ENCODE results near the gene DNAH2. TPM values are rescaled to one million over a fixed set of nuclear protein-coding genes. Genes with fewer than 3 reads are reported as not detected.

DNAH2 gene
- total and polyA plus RNA-seq, 2 of the 13 experiments (the other 11 are each of a cell fraction or from before 2014, with no cell fraction given): not detected

DNA sequence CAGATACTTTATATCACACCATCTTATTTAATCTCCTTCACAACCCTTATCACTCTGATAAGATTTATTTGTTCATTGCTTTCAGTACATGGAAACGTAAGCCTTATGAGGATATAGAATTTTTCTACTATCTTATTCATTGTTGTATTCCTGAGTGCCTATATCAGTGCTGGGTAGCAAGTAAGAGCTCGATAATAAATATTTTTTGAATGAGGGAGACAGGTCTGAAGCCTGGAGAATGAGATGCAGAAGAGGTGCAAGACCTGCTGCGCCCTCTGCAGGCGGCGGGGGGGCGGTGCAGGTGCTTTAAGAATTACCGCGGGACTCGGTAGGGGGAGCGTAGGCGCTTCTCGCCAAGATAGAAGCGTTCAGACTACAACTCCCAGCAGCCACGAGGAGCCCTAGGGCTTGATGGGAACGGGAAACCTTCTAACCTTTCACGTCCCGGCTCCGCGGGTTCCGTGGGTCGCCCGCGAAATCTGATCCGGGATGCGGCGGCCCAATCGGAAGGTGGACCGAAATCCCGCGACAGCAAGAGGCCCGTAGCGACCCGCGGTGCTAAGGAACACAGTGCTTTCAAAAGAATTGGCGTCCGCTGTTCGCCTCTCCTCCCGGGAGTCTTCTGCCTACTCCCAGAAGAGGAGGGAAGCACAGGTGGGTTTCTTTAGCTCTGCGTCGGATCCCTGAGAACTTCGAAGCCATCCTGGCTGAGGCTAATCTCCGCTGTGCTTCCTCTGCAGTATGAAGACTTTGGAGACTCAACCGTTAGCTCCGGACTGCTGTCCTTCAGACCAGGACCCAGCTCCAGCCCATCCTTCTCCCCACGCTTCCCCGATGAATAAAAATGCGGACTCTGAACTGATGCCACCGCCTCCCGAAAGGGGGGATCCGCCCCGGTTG lies 29.4 kb upstream of the DNAH2 start, which contains the start of gene WRAP53 (continued):
- TF ChIP-seq, protein P1, sequence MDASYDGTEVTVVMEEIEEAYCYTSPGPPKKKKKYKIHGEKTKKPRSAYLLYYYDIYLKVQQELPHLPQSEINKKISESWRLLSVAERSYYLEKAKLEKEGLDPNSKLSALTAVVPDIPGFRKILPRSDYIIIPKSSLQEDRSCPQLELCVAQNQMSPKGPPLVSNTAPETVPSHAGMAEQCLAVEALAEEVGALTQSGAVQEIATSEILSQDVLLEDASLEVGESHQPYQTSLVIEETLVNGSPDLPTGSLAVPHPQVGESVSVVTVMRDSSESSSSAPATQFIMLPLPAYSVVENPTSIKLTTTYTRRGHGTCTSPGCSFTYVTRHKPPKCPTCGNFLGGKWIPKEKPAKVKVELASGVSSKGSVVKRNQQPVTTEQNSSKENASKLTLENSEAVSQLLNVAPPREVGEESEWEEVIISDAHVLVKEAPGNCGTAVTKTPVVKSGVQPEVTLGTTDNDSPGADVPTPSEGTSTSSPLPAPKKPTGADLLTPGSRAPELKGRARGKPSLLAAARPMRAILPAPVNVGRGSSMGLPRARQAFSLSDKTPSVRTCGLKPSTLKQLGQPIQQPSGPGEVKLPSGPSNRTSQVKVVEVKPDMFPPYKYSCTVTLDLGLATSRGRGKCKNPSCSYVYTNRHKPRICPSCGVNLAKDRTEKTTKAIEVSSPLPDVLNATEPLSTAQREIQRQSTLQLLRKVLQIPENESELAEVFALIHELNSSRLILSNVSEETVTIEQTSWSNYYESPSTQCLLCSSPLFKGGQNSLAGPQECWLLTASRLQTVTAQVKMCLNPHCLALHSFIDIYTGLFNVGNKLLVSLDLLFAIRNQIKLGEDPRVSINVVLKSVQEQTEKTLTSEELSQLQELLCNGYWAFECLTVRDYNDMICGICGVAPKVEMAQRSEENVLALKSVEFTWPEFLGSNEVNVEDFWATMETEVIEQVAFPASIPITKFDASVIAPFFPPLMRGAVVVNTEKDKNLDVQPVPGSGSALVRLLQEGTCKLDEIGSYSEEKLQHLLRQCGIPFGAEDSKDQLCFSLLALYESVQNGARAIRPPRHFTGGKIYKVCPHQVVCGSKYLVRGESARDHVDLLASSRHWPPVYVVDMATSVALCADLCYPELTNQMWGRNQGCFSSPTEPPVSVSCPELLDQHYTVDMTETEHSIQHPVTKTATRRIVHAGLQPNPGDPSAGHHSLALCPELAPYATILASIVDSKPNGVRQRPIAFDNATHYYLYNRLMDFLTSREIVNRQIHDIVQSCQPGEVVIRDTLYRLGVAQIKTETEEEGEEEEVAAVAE (CRISPR knock-in tag; IDR thresholded peaks at IDR 0.05; ENCODE audit: borderline replicate concordance): peak; percentile 66; the same call in 1 of the 2 replicates
- no peak for TF ChIP-seq ZNF709 (CRISPR knock-in tag; IDR thresholded peaks at IDR 0.05)
- TF ChIP-seq, protein P2, sequence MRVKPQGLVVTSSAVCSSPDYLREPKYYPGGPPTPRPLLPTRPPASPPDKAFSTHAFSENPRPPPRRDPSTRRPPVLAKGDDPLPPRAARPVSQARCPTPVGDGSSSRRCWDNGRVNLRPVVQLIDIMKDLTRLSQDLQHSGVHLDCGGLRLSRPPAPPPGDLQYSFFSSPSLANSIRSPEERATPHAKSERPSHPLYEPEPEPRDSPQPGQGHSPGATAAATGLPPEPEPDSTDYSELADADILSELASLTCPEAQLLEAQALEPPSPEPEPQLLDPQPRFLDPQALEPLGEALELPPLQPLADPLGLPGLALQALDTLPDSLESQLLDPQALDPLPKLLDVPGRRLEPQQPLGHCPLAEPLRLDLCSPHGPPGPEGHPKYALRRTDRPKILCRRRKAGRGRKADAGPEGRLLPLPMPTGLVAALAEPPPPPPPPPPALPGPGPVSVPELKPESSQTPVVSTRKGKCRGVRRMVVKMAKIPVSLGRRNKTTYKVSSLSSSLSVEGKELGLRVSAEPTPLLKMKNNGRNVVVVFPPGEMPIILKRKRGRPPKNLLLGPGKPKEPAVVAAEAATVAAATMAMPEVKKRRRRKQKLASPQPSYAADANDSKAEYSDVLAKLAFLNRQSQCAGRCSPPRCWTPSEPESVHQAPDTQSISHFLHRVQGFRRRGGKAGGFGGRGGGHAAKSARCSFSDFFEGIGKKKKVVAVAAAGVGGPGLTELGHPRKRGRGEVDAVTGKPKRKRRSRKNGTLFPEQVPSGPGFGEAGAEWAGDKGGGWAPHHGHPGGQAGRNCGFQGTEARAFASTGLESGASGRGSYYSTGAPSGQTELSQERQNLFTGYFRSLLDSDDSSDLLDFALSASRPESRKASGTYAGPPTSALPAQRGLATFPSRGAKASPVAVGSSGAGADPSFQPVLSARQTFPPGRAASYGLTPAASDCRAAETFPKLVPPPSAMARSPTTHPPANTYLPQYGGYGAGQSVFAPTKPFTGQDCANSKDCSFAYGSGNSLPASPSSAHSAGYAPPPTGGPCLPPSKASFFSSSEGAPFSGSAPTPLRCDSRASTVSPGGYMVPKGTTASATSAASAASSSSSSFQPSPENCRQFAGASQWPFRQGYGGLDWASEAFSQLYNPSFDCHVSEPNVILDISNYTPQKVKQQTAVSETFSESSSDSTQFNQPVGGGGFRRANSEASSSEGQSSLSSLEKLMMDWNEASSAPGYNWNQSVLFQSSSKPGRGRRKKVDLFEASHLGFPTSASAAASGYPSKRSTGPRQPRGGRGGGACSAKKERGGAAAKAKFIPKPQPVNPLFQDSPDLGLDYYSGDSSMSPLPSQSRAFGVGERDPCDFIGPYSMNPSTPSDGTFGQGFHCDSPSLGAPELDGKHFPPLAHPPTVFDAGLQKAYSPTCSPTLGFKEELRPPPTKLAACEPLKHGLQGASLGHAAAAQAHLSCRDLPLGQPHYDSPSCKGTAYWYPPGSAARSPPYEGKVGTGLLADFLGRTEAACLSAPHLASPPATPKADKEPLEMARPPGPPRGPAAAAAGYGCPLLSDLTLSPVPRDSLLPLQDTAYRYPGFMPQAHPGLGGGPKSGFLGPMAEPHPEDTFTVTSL (CRISPR knock-in tag; IDR thresholded peaks at IDR 0.05; ENCODE audit: borderline replicate concordance): peak; percentile 24; the same call in 1 of the 2 replicates
- no peak for TF ChIP-seq FLYWCH1 (CRISPR knock-in tag; IDR thresholded peaks at IDR 0.05)
- TF ChIP-seq IKZF1 (IDR thresholded peaks at IDR 0.05): no peak
- peak; percentile 30; the same call in 1 of the 2 replicates for TF ChIP-seq MIXL1 (CRISPR knock-in tag; IDR thresholded peaks at IDR 0.05)
- no peak; the same call in none of the 2 replicates for TF ChIP-seq FOXA3 (CRISPR knock-in tag; IDR thresholded peaks at IDR 0.05)
- TF ChIP-seq, protein P3, sequence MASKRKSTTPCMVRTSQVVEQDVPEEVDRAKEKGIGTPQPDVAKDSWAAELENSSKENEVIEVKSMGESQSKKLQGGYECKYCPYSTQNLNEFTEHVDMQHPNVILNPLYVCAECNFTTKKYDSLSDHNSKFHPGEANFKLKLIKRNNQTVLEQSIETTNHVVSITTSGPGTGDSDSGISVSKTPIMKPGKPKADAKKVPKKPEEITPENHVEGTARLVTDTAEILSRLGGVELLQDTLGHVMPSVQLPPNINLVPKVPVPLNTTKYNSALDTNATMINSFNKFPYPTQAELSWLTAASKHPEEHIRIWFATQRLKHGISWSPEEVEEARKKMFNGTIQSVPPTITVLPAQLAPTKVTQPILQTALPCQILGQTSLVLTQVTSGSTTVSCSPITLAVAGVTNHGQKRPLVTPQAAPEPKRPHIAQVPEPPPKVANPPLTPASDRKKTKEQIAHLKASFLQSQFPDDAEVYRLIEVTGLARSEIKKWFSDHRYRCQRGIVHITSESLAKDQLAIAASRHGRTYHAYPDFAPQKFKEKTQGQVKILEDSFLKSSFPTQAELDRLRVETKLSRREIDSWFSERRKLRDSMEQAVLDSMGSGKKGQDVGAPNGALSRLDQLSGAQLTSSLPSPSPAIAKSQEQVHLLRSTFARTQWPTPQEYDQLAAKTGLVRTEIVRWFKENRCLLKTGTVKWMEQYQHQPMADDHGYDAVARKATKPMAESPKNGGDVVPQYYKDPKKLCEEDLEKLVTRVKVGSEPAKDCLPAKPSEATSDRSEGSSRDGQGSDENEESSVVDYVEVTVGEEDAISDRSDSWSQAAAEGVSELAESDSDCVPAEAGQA (IDR thresholded peaks at IDR 0.05; ENCODE audit: low read depth): peak; percentile 72; the same call in 1 of the 2 replicates
- TF ChIP-seq, protein P3 (CRISPR knock-in tag; IDR thresholded peaks at IDR 0.05; ENCODE audit: borderline replicate concordance): no peak
- TF ChIP-seq ARNT2 (CRISPR knock-in tag; IDR thresholded peaks at IDR 0.05; ENCODE audit: low read depth): peak; percentile 74; the same call in 1 of the 2 replicates
- 0 out of 2 replicates have a peak, but pooled peaks have one; percentile 17 for TF ChIP-seq ZNF232 (CRISPR knock-in tag; IDR thresholded peaks at IDR 0.05; ENCODE audit: borderline replicate concordance)
- TF ChIP-seq ZNF816 (CRISPR knock-in tag; IDR thresholded peaks at IDR 0.05; ENCODE audit: borderline replicate concordance): no peak
